Measurements from ENCODE around the gene IKZF1.
"Not testable (repeated sequence)": the region's sequence is repeated elsewhere in the genome, so short reads cannot be mapped to it uniquely, and the experiment has no call there.

Gene IKZF1

GRCh38 chr7:50336894-50337703 is 32.6 kb downstream of the IKZF1 start:
- WGBS (ENCODE audit: insufficient coverage), result 94% methylated on average over 15 of the region's 15 CpGs
- H3K4me1 ChIP-seq (ENCODE audit: control extremely low read depth in 1 of 4, control insufficient read depth in 4 of 4, insufficient read depth in 4 of 4, low read length in 3 of 4), result peaks cover 71 to 100% (median 97%) of the 10 kb centered on the region in 4 experiments
- H3K27ac ChIP-seq (ENCODE audit: insufficient read depth in 1 of 2, low read depth in 1 of 2, low read length in 2 of 2, poor library complexity in 1 of 2, severe bottlenecking in 2 of 2), result peak overlapping the region; percentile 55 to 87
- ChIA-PET CTCF (interaction anchor here (0.7 to 3.8 kb wide), 15 partner anchors 10 to 194 kb away, joined by 3 to 26 read pairs (median 4); partner anchors contain the start of gene IKZF1), POLR2A (interaction anchor here (1.0 to 1.7 kb wide), 2 partner anchors 27 to 153 kb away, joined by 4 read pairs; no protein-coding TSS in a partner anchor)
- no peaks in the 10 kb centered on the region for H3K27me3 ChIP-seq (replicated peaks in 2 of 5; ENCODE audit: control insufficient read depth in 4 of 5, insufficient read depth in 5 of 5, low read length in 4 of 5)
- DNase-seq, result no peak
- H3K36me3 ChIP-seq (ENCODE audit: control insufficient read depth in 4 of 4, insufficient read depth in 4 of 4, low read length in 3 of 4), result peaks cover 0 to 46% (median under 1%) of the 10 kb centered on the region in 4 experiments
- H3K9me3 ChIP-seq (ENCODE audit: control extremely low read depth in 1 of 5, control insufficient read depth in 4 of 5, insufficient read depth in 2 of 5, low read depth in 1 of 5, low read length in 4 of 5), result no peaks in the 10 kb centered on the region
- peak overlapping the region in 2 of 7 experiments; percentile 20 to 25 for H3K4me3 ChIP-seq (ENCODE audit: control insufficient read depth in 1 of 7, extremely low read depth in 1 of 7, insufficient read depth in 4 of 7, low read depth in 2 of 7, low read length in 6 of 7)

- 100% methylated on average over 4 of the region's 7 CpGs for WGBS (ENCODE audit: insufficient coverage)
- peak overlapping the region in 3 of 7 experiments; percentile 38 to 55 (median 52) for H3K4me3 ChIP-seq (ENCODE audit: control insufficient read depth in 1 of 7, extremely low read depth in 1 of 7, insufficient read depth in 4 of 7, low read depth in 2 of 7, low read length in 6 of 7)
- peaks cover 4 to 43% (median 7%) of the 10 kb centered on the region in 4 experiments for H3K36me3 ChIP-seq (ENCODE audit: control insufficient read depth in 4 of 4, insufficient read depth in 4 of 4, low read length in 3 of 4)
- H3K27me3 ChIP-seq (replicated peaks in 2 of 5; ENCODE audit: control insufficient read depth in 4 of 5, insufficient read depth in 5 of 5, low read length in 4 of 5); DNase-seq; H3K9me3 ChIP-seq (ENCODE audit: control extremely low read depth in 1 of 5, control insufficient read depth in 4 of 5, insufficient read depth in 2 of 5, low read depth in 1 of 5, low read length in 4 of 5): not testable (repeated sequence)
- POLR2A ChIA-PET, result interaction anchor here (0.6 kb wide), 2 partner anchors 34 to 65 kb away, joined by 3 read pairs; no protein-coding TSS in a partner anchor
- peak overlapping the region in 1 of 2 experiments; percentile 87 for H3K27ac ChIP-seq (ENCODE audit: insufficient read depth in 1 of 2, low read depth in 1 of 2, low read length in 2 of 2, poor library complexity in 1 of 2, severe bottlenecking in 2 of 2)
- peaks cover 68 to 98% (median 90%) of the 10 kb centered on the region in 4 experiments for H3K4me1 ChIP-seq (ENCODE audit: control extremely low read depth in 1 of 4, control insufficient read depth in 4 of 4, insufficient read depth in 4 of 4, low read length in 3 of 4)
- CTCF ChIA-PET, result interaction anchor here (0.9 to 4.3 kb wide), 16 partner anchors 9 to 195 kb away, joined by 3 to 16 read pairs (median 6); partner anchors contain the start of gene IKZF1
Observed at GRCh38 chr7:50339472-50339871, 35.0 kb downstream of the IKZF1 start.

GRCh38 chr7:50339990-50340500 is 35.5 kb downstream of the IKZF1 start:
- ChIA-PET POLR2A (interaction anchor here (0.6 to 0.7 kb wide), 2 partner anchors 35 to 36 kb away, joined by 3 read pairs; no protein-coding TSS in a partner anchor), CTCF (interaction anchor here (1.3 to 4.4 kb wide), 7 partner anchors 10 to 134 kb away, joined by 3 to 25 read pairs (median 14); partner anchors contain the start of gene IKZF1)
- Histone ChIP-seq H3K27ac (ENCODE audit: insufficient read depth in 1 of 2, low read depth in 1 of 2, low read length in 2 of 2, poor library complexity in 1 of 2, severe bottlenecking in 2 of 2) (peak overlapping the region in 1 of 2 experiments; percentile 75), H3K4me3 (ENCODE audit: control insufficient read depth in 1 of 7, extremely low read depth in 1 of 7, insufficient read depth in 4 of 7, low read depth in 2 of 7, low read length in 6 of 7) (peak overlapping the region in 4 of 7 experiments; percentile 2 to 48 (median 26)), H3K9me3 (ENCODE audit: control extremely low read depth in 1 of 5, control insufficient read depth in 4 of 5, insufficient read depth in 2 of 5, low read depth in 1 of 5, low read length in 4 of 5) (no peaks in the 10 kb centered on the region), H3K4me1 (ENCODE audit: control extremely low read depth in 1 of 4, control insufficient read depth in 4 of 4, insufficient read depth in 4 of 4, low read length in 3 of 4) (peaks cover 64 to 92% (median 85%) of the 10 kb centered on the region in 4 experiments), H3K27me3 (replicated peaks in 2 of 5; ENCODE audit: control insufficient read depth in 4 of 5, insufficient read depth in 5 of 5, low read length in 4 of 5) (no peaks in the 10 kb centered on the region), H3K36me3 (ENCODE audit: control insufficient read depth in 4 of 4, insufficient read depth in 4 of 4, low read length in 3 of 4) (peaks cover 4 to 43% (median 7%) of the 10 kb centered on the region in 4 experiments)
- WGBS (ENCODE audit: insufficient coverage), result 13% methylated on average over 6 of the region's 7 CpGs
- DNase-seq, result peak; percentile 40 to 75 (median 57)

- Histone ChIP-seq H3K36me3 (ENCODE audit: control insufficient read depth in 4 of 4, insufficient read depth in 4 of 4, low read length in 3 of 4) (peaks cover 8 to 44% (median 13%) of the 10 kb centered on the region in 4 experiments), H3K9me3 (ENCODE audit: control extremely low read depth in 1 of 5, control insufficient read depth in 4 of 5, insufficient read depth in 2 of 5, low read depth in 1 of 5, low read length in 4 of 5) (no peaks in the 10 kb centered on the region), H3K4me3 (ENCODE audit: control insufficient read depth in 1 of 7, extremely low read depth in 1 of 7, insufficient read depth in 4 of 7, low read depth in 2 of 7, low read length in 6 of 7) (no peak overlapping the region), H3K27ac (ENCODE audit: insufficient read depth in 1 of 2, low read depth in 1 of 2, low read length in 2 of 2, poor library complexity in 1 of 2, severe bottlenecking in 2 of 2) (peak overlapping the region in 1 of 2 experiments; percentile 15), H3K4me1 (ENCODE audit: control extremely low read depth in 1 of 4, control insufficient read depth in 4 of 4, insufficient read depth in 4 of 4, low read length in 3 of 4) (peaks cover 57 to 84% (median 72%) of the 10 kb centered on the region in 4 experiments), H3K27me3 (replicated peaks in 2 of 5; ENCODE audit: control insufficient read depth in 4 of 5, insufficient read depth in 5 of 5, low read length in 4 of 5) (no peaks in the 10 kb centered on the region)
- ChIA-PET CTCF (interaction anchor here (1.1 to 4.4 kb wide), 11 partner anchors 9 to 135 kb away, joined by 3 to 25 read pairs (median 5); no protein-coding TSS in a partner anchor), POLR2A (interaction anchor here (0.6 to 1.9 kb wide), 3 partner anchors 14 to 21 kb away, joined by 6 to 8 read pairs (median 6); no protein-coding TSS in a partner anchor)
- no CpG with 5 or more reads among the region's 1 CpG for WGBS (ENCODE audit: insufficient coverage)
- DNase-seq, result no peak
Observed at GRCh38 chr7:50341724-50342123, 37.2 kb downstream of the IKZF1 start.

- POLR2A ChIA-PET, result interaction anchor here (0.6 to 1.9 kb wide), 4 partner anchors 14 to 76 kb away, joined by 3 to 6 read pairs (median 5); no protein-coding TSS in a partner anchor
- Histone ChIP-seq H3K4me3 (ENCODE audit: control insufficient read depth in 1 of 7, extremely low read depth in 1 of 7, insufficient read depth in 4 of 7, low read depth in 2 of 7, low read length in 6 of 7) (peak overlapping the region in 3 of 7 experiments; percentile 21 to 32 (median 28)), H3K27ac (ENCODE audit: insufficient read depth in 1 of 2, low read depth in 1 of 2, low read length in 2 of 2, poor library complexity in 1 of 2, severe bottlenecking in 2 of 2) (peak overlapping the region in 1 of 2 experiments; percentile 65), H3K27me3 (replicated peaks in 2 of 5; ENCODE audit: control insufficient read depth in 4 of 5, insufficient read depth in 5 of 5, low read length in 4 of 5) (no peaks in the 10 kb centered on the region), H3K4me1 (ENCODE audit: control extremely low read depth in 1 of 4, control insufficient read depth in 4 of 4, insufficient read depth in 4 of 4, low read length in 3 of 4) (peaks cover 52 to 78% (median 62%) of the 10 kb centered on the region in 4 experiments), H3K9me3 (ENCODE audit: control extremely low read depth in 1 of 5, control insufficient read depth in 4 of 5, insufficient read depth in 2 of 5, low read depth in 1 of 5, low read length in 4 of 5) (no peaks in the 10 kb centered on the region), H3K36me3 (ENCODE audit: control insufficient read depth in 4 of 4, insufficient read depth in 4 of 4, low read length in 3 of 4) (peaks cover 10 to 44% (median 16%) of the 10 kb centered on the region in 4 experiments)
- CTCF ChIA-PET, result interaction anchor here (1.1 to 4.4 kb wide), 10 partner anchors 8 to 134 kb away, joined by 3 to 25 read pairs (median 4); no protein-coding TSS in a partner anchor
- DNase-seq, result peak; percentile 39 to 84 (median 71)
- 0% methylated on average over 7 of the region's 8 CpGs for WGBS (ENCODE audit: insufficient coverage)
Observed at GRCh38 chr7:50342616-50343114, 38.1 kb downstream of the IKZF1 start.

- no peaks in the 10 kb centered on the region for H3K9me3 ChIP-seq (ENCODE audit: control extremely low read depth in 1 of 5, control insufficient read depth in 4 of 5, insufficient read depth in 2 of 5, low read depth in 1 of 5, low read length in 4 of 5)
- ChIA-PET POLR2A (interaction anchor here (0.8 kb wide), 1 partner anchor 20 kb away, joined by 3 read pairs; no protein-coding TSS in a partner anchor), CTCF (interaction anchor here (0.8 to 3.8 kb wide), 9 partner anchors 10 to 190 kb away, joined by 3 to 31 read pairs (median 5); no protein-coding TSS in a partner anchor)
- no peak overlapping the region for H3K27ac ChIP-seq (ENCODE audit: insufficient read depth in 1 of 2, low read depth in 1 of 2, low read length in 2 of 2, poor library complexity in 1 of 2, severe bottlenecking in 2 of 2)
- no peaks in the 10 kb centered on the region for H3K27me3 ChIP-seq (replicated peaks in 2 of 5; ENCODE audit: control insufficient read depth in 4 of 5, insufficient read depth in 5 of 5, low read length in 4 of 5)
- no peak overlapping the region for H3K4me3 ChIP-seq (ENCODE audit: control insufficient read depth in 1 of 7, extremely low read depth in 1 of 7, insufficient read depth in 4 of 7, low read depth in 2 of 7, low read length in 6 of 7)
- 92% methylated on average over 8 of the region's 8 CpGs for WGBS (ENCODE audit: insufficient coverage)
- DNase-seq, result no peak
- H3K4me1 ChIP-seq (ENCODE audit: control extremely low read depth in 1 of 4, control insufficient read depth in 4 of 4, insufficient read depth in 4 of 4, low read length in 3 of 4), result peaks cover 27 to 63% (median 50%) of the 10 kb centered on the region in 4 experiments
- H3K36me3 ChIP-seq (ENCODE audit: control insufficient read depth in 4 of 4, insufficient read depth in 4 of 4, low read length in 3 of 4), result peaks cover 19 to 64% (median 25%) of the 10 kb centered on the region in 4 experiments
Observed at GRCh38 chr7:50346545-50347497, 42.3 kb downstream of the IKZF1 start.
